Measurements from ENCODE around the gene EMSY.

EMSY gene

DNA sequence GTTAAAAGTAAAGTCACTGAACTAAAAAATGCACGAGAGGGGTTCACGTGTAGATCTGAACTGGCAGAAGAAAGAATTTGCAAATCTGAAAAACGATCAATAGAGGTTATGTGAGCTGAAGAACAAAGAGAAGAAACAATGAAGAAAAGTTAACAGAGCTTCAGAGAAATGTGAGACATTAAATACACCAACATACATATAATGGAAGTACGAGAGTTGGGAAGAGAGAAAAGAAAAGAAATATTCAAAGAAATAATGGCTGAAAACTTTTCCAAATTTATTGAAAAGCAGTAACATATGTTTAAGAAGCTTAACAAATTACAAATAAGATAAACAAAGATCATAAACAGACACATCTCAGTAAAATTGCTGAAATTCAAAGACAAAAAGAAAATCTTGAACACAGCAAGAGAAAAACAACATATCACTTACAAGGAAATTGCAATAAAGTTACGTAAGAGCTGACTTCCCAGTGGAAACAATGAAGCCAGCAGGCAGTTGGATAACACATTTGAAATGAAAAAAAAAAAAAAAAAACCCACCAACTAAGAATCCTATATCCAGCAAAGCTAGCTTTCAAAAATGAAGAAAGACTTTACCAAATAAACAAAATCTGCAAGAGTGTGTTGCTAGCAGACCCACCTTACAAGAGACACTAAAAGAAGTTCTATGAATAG is 56.8 kb downstream of the EMSY start:
- TF ChIP-seq ZFX (IDR thresholded peaks at IDR 0.05), result no peak
- TF ChIP-seq, protein P1, sequence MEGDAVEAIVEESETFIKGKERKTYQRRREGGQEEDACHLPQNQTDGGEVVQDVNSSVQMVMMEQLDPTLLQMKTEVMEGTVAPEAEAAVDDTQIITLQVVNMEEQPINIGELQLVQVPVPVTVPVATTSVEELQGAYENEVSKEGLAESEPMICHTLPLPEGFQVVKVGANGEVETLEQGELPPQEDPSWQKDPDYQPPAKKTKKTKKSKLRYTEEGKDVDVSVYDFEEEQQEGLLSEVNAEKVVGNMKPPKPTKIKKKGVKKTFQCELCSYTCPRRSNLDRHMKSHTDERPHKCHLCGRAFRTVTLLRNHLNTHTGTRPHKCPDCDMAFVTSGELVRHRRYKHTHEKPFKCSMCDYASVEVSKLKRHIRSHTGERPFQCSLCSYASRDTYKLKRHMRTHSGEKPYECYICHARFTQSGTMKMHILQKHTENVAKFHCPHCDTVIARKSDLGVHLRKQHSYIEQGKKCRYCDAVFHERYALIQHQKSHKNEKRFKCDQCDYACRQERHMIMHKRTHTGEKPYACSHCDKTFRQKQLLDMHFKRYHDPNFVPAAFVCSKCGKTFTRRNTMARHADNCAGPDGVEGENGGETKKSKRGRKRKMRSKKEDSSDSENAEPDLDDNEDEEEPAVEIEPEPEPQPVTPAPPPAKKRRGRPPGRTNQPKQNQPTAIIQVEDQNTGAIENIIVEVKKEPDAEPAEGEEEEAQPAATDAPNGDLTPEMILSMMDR (conservative IDR thresholded peaks at IDR 0.05), result no peak
- no peak overlapping the region for H3K27ac ChIP-seq

DNA sequence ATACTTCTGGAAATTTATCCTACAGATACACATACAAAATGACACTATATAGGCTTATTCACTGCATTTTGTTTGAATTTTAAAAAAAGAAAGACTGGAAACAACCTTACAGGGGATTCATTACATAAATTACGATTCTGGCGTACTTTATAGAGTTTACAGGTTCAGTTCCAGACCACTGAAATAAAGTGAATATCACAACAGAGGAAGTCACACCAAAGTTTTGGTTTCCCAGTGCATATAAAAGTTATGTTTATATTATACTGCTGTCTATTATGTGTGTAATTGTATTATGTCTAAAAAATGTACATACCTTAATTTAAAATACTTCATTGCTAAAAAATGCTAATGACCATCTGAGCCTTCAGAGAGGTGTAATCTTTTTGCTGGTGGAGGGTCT is 62.0 kb downstream of the EMSY start:
- no peak overlapping the region for H3K27ac ChIP-seq
- TF ChIP-seq, protein P1 (conservative IDR thresholded peaks at IDR 0.05), result no peak
- no peak for TF ChIP-seq ZFX (IDR thresholded peaks at IDR 0.05)

DNA sequence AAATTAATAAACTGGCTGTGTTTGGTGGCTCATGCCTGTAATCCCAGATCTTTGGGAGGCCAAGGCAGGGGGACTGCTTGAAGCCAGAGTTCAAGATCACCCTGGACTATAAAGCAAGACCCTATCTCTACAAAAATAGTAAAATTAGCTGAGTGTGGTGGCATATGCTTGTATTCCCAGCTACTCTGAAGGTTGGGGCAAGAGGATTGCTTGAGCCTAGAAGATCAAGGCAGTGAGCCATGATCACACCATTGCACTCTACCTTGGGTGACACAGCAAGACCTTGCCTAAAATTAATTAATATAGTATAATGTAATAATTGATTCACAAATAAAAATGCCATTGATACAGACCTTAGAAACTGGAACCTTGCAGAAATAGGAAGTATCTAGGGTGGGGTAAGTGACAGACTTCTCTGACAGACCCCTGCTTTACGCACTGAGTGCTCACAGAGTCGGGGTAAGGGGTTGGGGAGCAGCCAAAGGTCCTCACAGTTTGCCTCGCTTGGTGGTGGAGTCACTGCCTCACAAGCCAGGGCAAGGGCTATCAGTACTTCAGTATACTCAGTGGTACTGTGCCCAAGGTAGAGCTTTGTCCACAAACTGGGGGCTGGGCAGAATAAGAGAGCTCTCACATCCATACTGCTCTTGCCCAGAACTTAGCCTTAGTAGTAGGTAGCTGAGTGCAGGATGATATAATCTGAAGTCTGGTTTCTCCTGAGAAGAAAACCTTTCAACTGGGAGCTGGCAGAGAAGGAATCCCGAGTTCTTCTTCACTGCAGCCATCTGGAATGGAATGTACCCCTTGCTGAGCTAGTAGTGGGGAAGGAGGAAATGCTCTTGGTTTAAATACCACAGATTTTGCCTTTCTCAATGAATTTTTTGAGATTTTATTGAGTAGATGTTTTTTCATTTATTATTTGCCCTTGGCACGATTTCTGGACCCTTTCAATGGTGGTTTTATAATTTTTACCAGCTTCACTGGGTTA is 65.5 kb downstream of the EMSY start:
- H3K27ac ChIP-seq, result no peak overlapping the region
- no peak for TF ChIP-seq ZFX (IDR thresholded peaks at IDR 0.05)
- TF ChIP-seq, protein P1 (conservative IDR thresholded peaks at IDR 0.05), result no peak

DNA sequence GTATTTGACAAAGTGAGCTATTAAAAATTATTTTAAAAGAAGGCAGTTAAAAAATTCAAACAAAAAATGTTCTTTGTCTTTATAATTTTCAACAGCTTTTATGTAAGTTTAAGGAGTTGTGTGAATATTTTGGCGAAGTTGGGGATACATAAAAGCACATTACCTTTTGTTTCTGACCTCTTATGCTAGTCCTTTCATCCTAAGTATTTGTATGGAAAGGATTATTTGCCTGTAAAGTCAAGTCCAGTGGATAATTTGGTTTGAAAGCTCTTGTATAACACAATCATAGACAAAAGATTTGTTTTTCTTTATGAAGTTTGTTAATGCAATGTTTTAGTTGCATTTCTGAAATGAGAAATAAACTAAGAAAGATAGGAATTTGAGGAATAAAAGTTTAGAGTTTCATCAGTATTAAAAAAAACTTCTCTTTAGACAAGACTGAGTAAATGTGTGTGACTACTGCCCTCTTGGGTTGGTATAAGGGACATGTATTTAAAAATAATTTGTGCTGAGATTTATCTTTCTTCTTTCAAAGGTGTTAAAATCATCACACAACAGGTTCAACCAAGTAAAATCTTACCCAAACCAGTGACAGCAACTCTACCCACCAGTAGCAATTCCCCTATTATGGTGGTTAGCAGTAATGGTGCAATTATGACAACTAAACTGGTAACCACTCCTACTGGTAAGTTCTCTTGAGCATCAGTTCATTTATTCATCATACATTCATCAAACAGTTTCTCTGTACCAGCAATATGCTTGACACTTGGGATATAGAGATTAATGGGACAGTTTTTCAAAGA is 68.2 kb downstream of the EMSY start:
- H3K27ac ChIP-seq, result no peak overlapping the region
- no peak for TF ChIP-seq ZFX (IDR thresholded peaks at IDR 0.05)
- TF ChIP-seq, protein P1 (conservative IDR thresholded peaks at IDR 0.05), result peak; percentile 58

DNA sequence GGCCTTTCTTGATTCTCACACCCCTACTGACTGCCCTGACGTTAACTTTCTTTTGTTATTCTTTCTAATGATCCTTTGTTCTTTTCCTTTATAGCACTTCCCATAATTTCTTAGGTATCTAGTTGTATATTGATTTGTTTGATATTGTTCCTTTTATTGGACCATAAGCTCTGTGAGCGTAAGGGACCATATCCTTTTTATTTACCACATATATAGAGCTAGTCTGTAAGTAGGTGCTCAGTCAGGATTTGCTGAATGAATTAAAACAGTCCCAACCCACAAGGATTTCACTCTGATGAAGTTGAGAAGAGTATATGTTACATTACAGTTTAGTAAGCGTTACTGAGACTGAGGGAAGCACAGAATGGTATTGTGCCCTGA is 68.8 kb downstream of the EMSY start:
- TF ChIP-seq, protein P1 (conservative IDR thresholded peaks at IDR 0.05), result no peak
- no peak for TF ChIP-seq ZFX (IDR thresholded peaks at IDR 0.05)

DNA sequence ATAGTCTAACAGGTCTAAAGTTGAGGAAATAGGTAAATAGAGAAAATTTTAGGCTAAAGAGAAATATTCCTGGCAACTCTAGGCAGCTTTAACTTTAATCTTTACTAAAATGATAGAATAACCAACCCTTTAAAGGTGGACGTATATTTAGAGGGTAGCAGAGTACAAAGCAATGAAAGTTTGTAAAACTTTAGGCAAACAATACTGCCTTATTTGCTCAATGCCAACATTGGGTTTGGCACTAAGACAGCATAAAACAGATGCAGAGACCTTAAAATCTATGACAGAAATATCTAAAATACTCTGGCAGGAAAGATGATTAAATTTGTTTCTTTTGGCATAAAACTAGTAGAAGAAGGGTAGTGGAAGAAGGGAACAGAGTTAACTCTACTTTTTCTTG is 70.7 kb downstream of the EMSY start:
- H3K27ac ChIP-seq, result no peak overlapping the region
- TF ChIP-seq, protein P1 (conservative IDR thresholded peaks at IDR 0.05), result no peak
- TF ChIP-seq ZFX (IDR thresholded peaks at IDR 0.05), result no peak

More for the DNA sequence above, 68.8 kb downstream of the EMSY start:
- H3K27ac ChIP-seq, result no peak overlapping the region
